ENCODE data around the gene MUC13.

Gene MUC13

GRCh38 chr3:124867511-124867910 lies 67.0 kb downstream of the MUC13 start:
- TF ChIP-seq FOXP2 (optimal IDR thresholded peaks at IDR 0.05; ENCODE audit: borderline replicate concordance, extremely low read depth, extremely low read length, insufficient read depth) = no peak
- no peak for TF ChIP-seq SIN3A (IDR thresholded peaks at IDR 0.05; ENCODE audit: borderline replicate concordance, insufficient read depth, low read length)
- no peak for TF ChIP-seq TAF1 (IDR thresholded peaks at IDR 0.05; ENCODE audit: borderline replicate concordance, insufficient read depth, low read length)
- TF ChIP-seq POLR2AphosphoS5 (IDR thresholded peaks at IDR 0.05; ENCODE audit: low read depth, low read length) = no peak
- TF ChIP-seq REST (IDR thresholded peaks at IDR 0.05; ENCODE audit: insufficient read depth in 1 of 2, low read depth in 2 of 2, low read length in 2 of 2) = no peak

- TF ChIP-seq REST (IDR thresholded peaks at IDR 0.05; ENCODE audit: insufficient read depth in 1 of 2, low read depth in 2 of 2, low read length in 2 of 2) (no peak), TAF1 (IDR thresholded peaks at IDR 0.05; ENCODE audit: borderline replicate concordance, insufficient read depth, low read length) (no peak)
Measured at GRCh38 chr3:124862006-124862405, 72.5 kb downstream of the MUC13 start.

- TF ChIP-seq SIN3A (IDR thresholded peaks at IDR 0.05; ENCODE audit: borderline replicate concordance, insufficient read depth, low read length) (no peak), FOXP2 (optimal IDR thresholded peaks at IDR 0.05; ENCODE audit: borderline replicate concordance, extremely low read depth, extremely low read length, insufficient read depth) (no peak), TAF1 (IDR thresholded peaks at IDR 0.05; ENCODE audit: borderline replicate concordance, insufficient read depth, low read length) (no peak), POLR2AphosphoS5 (IDR thresholded peaks at IDR 0.05; ENCODE audit: low read depth, low read length) (no peak)
Measured at GRCh38 chr3:124861041-124861440, 73.5 kb downstream of the MUC13 start.

GRCh38 chr3:124860599-124860998 lies 74.0 kb downstream of the MUC13 start:
- TF ChIP-seq FOXP2 (optimal IDR thresholded peaks at IDR 0.05; ENCODE audit: borderline replicate concordance, extremely low read depth, extremely low read length, insufficient read depth) (no peak), REST (IDR thresholded peaks at IDR 0.05; ENCODE audit: insufficient read depth in 1 of 2, low read depth in 2 of 2, low read length in 2 of 2) (no peak), POLR2AphosphoS5 (IDR thresholded peaks at IDR 0.05; ENCODE audit: low read depth, low read length) (no peak), SIN3A (IDR thresholded peaks at IDR 0.05; ENCODE audit: borderline replicate concordance, insufficient read depth, low read length) (no peak), TAF1 (IDR thresholded peaks at IDR 0.05; ENCODE audit: borderline replicate concordance, insufficient read depth, low read length) (no peak)

- TF ChIP-seq REST (IDR thresholded peaks at IDR 0.05; ENCODE audit: insufficient read depth in 1 of 2, low read depth in 2 of 2, low read length in 2 of 2) (no peak), SIN3A (IDR thresholded peaks at IDR 0.05; ENCODE audit: borderline replicate concordance, insufficient read depth, low read length) (no peak), TAF1 (IDR thresholded peaks at IDR 0.05; ENCODE audit: borderline replicate concordance, insufficient read depth, low read length) (no peak), FOXP2 (optimal IDR thresholded peaks at IDR 0.05; ENCODE audit: borderline replicate concordance, extremely low read depth, extremely low read length, insufficient read depth) (no peak), POLR2AphosphoS5 (IDR thresholded peaks at IDR 0.05; ENCODE audit: low read depth, low read length) (no peak)
Measured at GRCh38 chr3:124859025-124859424, 75.5 kb downstream of the MUC13 start.
